Thyroid gland (tissue), 4 donors: ENCODE measurements around the gene SPRTN. TPM values are rescaled to one million over a fixed set of nuclear protein-coding genes. Genes with fewer than 3 reads are reported as not detected.

Experiments
- DNase-seq, 2 donors: peaks; one replicate each; pipeline ENCODE4 v3.0.0-alpha.2; 2019
- H3K27ac ChIP-seq, 3 donors: fragments of 200-600 bp; sonication (generic); 1 replicate in 2 of 3; 2 replicates in 1 of 3; pipeline ENCODE4 v1.5.1; 2016 to 2019; ENCODE audit warnings: mild to moderate bottlenecking in 1 of 3, moderate library complexity in 1 of 3
- H3K27me3 ChIP-seq: fragments of 200-600 bp; sonication (generic); one replicate; pipeline ENCODE4 v1.5.1; 2019
- H3K36me3 ChIP-seq, 2 donors: fragments of 200-600 bp; sonication (generic); one replicate each; pipeline ENCODE4 v1.5.1; 2016 to 2019
- H3K4me1 ChIP-seq, 2 donors: fragments of 200-600 bp; sonication (generic); one replicate each; pipeline ENCODE4 v1.5.1; 2017 to 2019
- H3K4me3 ChIP-seq, 3 donors: fragments of 200-600 bp; sonication (generic); replicated peaks in 1 of 3; 1 replicate in 2 of 3; 2 replicates in 1 of 3; pipeline ENCODE4 v1.5.1; 2016; ENCODE audit warnings: mild to moderate bottlenecking in 1 of 3
- H3K9me3 ChIP-seq: fragments of 200-600 bp; sonication (generic); one replicate; pipeline ENCODE4 v1.5.1; 2017
- POLR2A ChIP-seq, 2 donors: fragments of 450-650 bp; IDR thresholded peaks; one replicate each; pipeline ENCODE4 v1.6.1; 2017; ENCODE audit warnings: antibody characterized with exemption in 2 of 2, mild to moderate bottlenecking in 2 of 2, moderate library complexity in 1 of 2
- WGBS, 2 donors: methylation state at CpG; one replicate each; pipeline ENCODE4 v1.1.5; 2017; 5-methylcytosine and 5-hydroxymethylcytosine counted together
- intact Hi-C: fragments of 100-400 bp; cut with DNase I; formaldehyde crosslinking; loops from one replicate; pipeline ENCODE4 v1.15.1; 2023
- total RNA-seq, 4 donors: library from RNA; depleted of rRNA; stranded (reverse); fragments of >200 nt; gene quantifications; one replicate each; pipeline ENCODE4 v1.2.3, GENCODE V29; 2016
- TF ChIP-seq, protein P1 (sequence below), 6 experiments: fragments of 200-600 bp in 3 of 6; fragments of 450-650 bp in 3 of 6; sonication (generic) in 3 of 6; IDR thresholded peaks; one replicate each; pipeline ENCODE4 v1.5.1; 2016 to 2019; ENCODE audit warnings: antibody characterized with exemption in 6 of 6, mild to moderate bottlenecking in 2 of 6, inconsistent platforms in 1 of 6, moderate library complexity in 1 of 6

SPRTN gene
- total RNA-seq, 4 donors from 2014 or later: 11.0 to 28.9 (median 21.9) TPM

DNA sequence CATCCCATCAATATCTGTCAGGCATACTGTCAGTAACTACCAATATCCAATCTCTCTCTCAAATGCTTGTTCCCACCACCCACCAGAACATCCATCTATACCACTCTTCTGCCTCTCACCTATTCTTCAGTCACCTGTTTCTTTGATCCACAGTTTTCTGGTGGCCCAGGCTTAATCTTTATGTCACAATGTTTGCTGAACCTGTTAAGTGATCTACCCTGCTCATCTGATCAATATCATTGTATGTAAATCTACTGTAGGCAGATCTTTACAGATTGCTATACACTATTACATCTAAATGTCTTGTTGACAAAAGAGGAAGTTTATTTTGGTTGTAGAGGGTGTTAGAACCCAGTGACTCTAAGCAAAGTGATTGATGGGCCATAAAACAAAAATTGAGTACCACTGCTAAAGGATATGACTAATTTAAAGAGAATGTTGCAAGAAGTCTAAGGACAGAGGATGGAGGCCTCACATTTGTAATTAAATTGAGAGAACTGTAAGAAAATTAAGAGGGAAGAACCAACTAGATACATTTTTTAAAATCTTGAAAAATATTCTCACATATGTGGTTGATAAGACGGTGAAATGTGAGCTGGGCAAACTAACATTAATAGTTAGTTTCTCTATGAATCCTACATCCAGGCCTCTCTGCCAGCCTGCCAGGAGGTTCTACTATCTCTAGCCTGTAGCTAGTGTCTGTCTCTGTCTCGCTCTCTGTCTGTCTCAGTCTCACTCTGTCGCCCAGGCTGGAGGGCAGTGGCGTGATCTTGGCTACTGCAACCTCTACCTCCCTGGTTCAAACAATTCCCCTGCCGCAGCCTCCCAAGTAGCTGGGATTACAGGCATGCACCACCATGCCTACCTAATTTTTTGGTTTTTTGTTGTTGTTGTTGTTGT, 49.9 kb downstream of the SPRTN start:
- H3K27me3 ChIP-seq: no peaks in the 10 kb centered on the region
- peaks cover 6% of the 10 kb centered on the region in 2 donors for H3K4me1 ChIP-seq
- no peak for TF ChIP-seq POLR2A (IDR thresholded peaks at IDR 0.05)
- TF ChIP-seq, protein P1, sequence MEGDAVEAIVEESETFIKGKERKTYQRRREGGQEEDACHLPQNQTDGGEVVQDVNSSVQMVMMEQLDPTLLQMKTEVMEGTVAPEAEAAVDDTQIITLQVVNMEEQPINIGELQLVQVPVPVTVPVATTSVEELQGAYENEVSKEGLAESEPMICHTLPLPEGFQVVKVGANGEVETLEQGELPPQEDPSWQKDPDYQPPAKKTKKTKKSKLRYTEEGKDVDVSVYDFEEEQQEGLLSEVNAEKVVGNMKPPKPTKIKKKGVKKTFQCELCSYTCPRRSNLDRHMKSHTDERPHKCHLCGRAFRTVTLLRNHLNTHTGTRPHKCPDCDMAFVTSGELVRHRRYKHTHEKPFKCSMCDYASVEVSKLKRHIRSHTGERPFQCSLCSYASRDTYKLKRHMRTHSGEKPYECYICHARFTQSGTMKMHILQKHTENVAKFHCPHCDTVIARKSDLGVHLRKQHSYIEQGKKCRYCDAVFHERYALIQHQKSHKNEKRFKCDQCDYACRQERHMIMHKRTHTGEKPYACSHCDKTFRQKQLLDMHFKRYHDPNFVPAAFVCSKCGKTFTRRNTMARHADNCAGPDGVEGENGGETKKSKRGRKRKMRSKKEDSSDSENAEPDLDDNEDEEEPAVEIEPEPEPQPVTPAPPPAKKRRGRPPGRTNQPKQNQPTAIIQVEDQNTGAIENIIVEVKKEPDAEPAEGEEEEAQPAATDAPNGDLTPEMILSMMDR (IDR thresholded peaks at IDR 0.05): no peak
- H3K27ac ChIP-seq: no peak overlapping the region
- intact Hi-C loops: no loop called here
- no peak for DNase-seq
- no peak overlapping the region for H3K4me3 ChIP-seq
- H3K36me3 ChIP-seq: no peaks in the 10 kb centered on the region
- no peaks in the 10 kb centered on the region for H3K9me3 ChIP-seq
- 77 to 95% methylated on average over 5 of the region's 5 CpGs for WGBS, 2 donors

DNA sequence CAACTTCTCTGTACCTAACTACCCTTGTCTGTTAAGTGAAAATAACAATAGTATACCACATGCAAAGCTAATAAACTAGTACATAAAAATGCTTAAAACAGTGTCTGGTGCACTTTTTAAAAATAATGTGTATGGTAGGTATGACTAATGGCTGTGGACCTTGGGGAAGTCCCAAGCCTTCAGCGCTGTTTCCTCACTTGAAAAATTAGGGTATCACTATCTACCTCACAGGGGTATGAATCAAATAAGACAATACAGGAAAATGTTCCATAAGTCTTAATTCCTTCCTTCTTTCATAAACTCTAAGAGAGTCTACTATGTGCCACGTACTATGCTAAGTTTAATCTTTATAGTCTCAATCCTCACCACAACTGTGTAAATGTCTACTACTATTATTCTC, 52.0 kb downstream of the SPRTN start:
- WGBS, 2 donors: 43 to 89% methylated on average over 2 of the region's 2 CpGs
- Histone ChIP-seq H3K27ac (no peak overlapping the region), H3K4me1 (peaks cover 5 to 11% of the 10 kb centered on the region in 2 donors), H3K4me3 (no peak overlapping the region), H3K9me3 (no peaks in the 10 kb centered on the region), H3K27me3 (no peaks in the 10 kb centered on the region), H3K36me3 (no peaks in the 10 kb centered on the region)
- no peak for DNase-seq
- intact Hi-C loops: no loop called here
- TF ChIP-seq POLR2A (IDR thresholded peaks at IDR 0.05): no peak
- TF ChIP-seq, protein P1 (IDR thresholded peaks at IDR 0.05): no peak

DNA sequence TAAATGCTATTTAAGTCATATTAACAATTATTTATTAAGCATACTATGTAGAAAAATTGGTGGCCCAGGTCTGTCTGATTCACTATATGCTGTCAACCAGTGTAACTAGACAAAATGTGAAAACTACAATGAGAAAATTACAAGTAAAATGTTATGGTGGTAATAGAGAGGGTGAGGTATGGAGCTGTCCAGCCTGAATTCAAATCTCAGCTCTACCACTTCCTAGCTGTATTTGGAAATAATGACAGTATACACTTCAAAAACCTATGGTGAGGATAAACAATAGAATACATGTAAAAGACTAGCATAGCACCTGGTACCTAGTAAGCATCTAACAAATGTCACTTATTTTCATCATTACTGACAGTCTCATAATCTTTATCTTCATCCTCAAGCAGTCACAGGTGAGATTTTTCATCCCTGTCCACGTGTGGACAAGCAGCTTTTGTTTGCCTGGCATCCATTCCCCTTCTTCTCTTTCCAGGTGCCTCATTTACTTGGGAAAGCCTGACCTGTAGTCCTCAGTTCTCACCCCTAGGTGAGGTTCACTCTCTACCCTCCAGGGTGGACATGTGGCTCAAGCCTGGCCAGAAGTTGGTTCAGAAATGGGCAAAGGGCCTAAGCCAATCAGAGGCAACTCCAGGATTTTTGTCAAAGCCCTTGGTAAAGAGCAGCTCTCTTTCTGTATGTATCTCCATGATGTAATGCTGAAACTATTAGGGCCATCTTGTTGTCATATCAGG, 54.5 kb downstream of the SPRTN start:
- no peak for DNase-seq
- Histone ChIP-seq H3K9me3 (no peaks in the 10 kb centered on the region), H3K27me3 (no peaks in the 10 kb centered on the region), H3K36me3 (no peaks in the 10 kb centered on the region), H3K4me1 (peaks cover 7 to 18% of the 10 kb centered on the region in 2 donors), H3K4me3 (no peak overlapping the region), H3K27ac (no peak overlapping the region)
- TF ChIP-seq, protein P1 (IDR thresholded peaks at IDR 0.05): no peak
- no peak for TF ChIP-seq POLR2A (IDR thresholded peaks at IDR 0.05)
- WGBS, 2 donors: 59 to 78% methylated on average over 1 of the region's 1 CpG
- intact Hi-C loops: no loop called here

DNA sequence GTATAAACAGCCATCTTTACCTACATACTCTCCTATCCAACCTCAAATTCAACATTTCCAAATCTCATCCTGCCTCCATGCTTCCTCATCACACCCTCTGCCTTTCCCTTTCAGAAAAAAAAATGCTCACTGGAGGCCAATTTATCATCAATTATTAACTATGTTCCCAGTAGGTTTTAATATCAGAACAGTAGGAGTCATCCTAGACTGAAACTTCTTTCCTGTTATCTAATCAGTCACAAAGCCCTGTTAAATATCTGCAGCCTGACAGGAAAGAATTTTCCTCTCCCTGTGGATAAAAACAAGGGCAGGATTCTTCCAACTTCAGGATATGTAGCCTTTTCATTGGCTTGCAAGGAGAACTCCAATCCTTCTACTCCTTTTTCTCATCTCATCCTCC, 55.6 kb downstream of the SPRTN start:
- H3K36me3 ChIP-seq: no peaks in the 10 kb centered on the region
- no peaks in the 10 kb centered on the region for H3K9me3 ChIP-seq
- no peak for DNase-seq
- peaks cover 7 to 23% of the 10 kb centered on the region in 2 donors for H3K4me1 ChIP-seq
- H3K4me3 ChIP-seq: no peak overlapping the region
- H3K27ac ChIP-seq: no peak overlapping the region
- intact Hi-C loops: no loop called here
- H3K27me3 ChIP-seq: no peaks in the 10 kb centered on the region
- no peak for TF ChIP-seq POLR2A (IDR thresholded peaks at IDR 0.05)
- TF ChIP-seq, protein P1 (IDR thresholded peaks at IDR 0.05): no peak
